ENCODE results near the gene ZDHHC14. TPM values are rescaled to one million over a fixed set of nuclear protein-coding genes. Genes with fewer than 3 reads are reported as not detected.
A peak's percentile ranks its signal among the peaks of the same experiment; 100 is the strongest.

Gene ZDHHC14
- total and polyA plus RNA-seq, 2 of the 8 experiments (the other 6 are each of a cell fraction or from before 2014, with no cell fraction given): 2.9 to 5.3 TPM

DNA sequence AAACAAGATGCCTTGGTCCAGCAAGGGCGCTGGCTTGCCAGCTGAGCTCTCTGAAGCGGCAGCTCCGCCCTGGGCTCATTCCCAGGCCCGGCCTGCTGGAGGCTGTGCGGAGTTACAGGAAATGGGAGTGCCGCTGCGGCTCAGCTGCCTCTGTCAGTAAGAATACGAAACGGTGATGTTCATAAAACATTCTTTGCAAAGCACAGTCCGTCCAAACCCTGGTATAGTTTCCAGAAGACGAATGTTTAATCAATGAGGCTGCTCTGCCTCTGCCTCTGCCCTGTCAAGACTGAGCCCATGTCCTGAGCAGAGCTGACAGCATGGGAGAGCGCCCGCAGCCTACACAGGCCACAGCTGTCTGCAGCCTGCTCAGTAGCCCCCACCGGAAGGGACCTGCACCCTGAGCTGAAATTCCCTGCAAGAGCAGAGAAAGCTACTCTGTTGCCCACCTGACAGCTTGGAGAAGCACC lies 288.8 kb downstream of the ZDHHC14 start:
- CTCF ChIA-PET (ENCODE audit: partially characterized antibody): interaction anchor here (0.6 to 4.2 kb wide), 32 partner anchors 10 to 394 kb away, joined by 3 to 32 read pairs (median 4); partner anchors contain the start of gene TMEM242
- Histone ChIP-seq H3K23ac (ENCODE audit: insufficient read length) (no peak overlapping the region), H3K4ac (replicated peaks; ENCODE audit: insufficient read length, low read depth, low read length) (peak overlapping the region; percentile 40), H2BK12ac (ENCODE audit: low read depth, low read length) (no peak overlapping the region; the same call in 1 of the 2 replicates), H4K8ac (ENCODE audit: extremely low read depth, insufficient read depth, low read length) (no peak overlapping the region), H3K27ac (ENCODE audit: low read depth, low read length) (no peak overlapping the region), H2BK120ac (replicated peaks; ENCODE audit: low read depth, low read length) (no peak overlapping the region), H2AK5ac (ENCODE audit: low read depth, low read length) (no peak overlapping the region), H4K20me1 (replicated peaks in 1 of 2; ENCODE audit: control insufficient read depth in 1 of 2, insufficient read depth in 2 of 2, low read length in 2 of 2) (no peaks in the 10 kb centered on the region), H3K9ac (replicated peaks in 1 of 4; ENCODE audit: extremely low read depth in 1 of 4, low read depth in 3 of 4, low read length in 3 of 4) (no peak overlapping the region), H3K14ac (ENCODE audit: insufficient read length) (no peak overlapping the region), H3K56ac (replicated peaks; ENCODE audit: insufficient read length, low read depth, low read length) (no peak overlapping the region), H3K23me2 (ENCODE audit: low read depth, low read length) (no peaks in the 10 kb centered on the region), H3K27me3 (replicated peaks in 1 of 4; ENCODE audit: control insufficient read depth in 3 of 4, extremely low read depth in 1 of 4, insufficient read depth in 3 of 4, low read length in 3 of 4) (no peaks in the 10 kb centered on the region; a peak in 1 of 7 replicates), H3K18ac (ENCODE audit: extremely low read depth, low read length) (peak overlapping the region; percentile 56; the same call in 1 of the 2 replicates), H3K4me2 (ENCODE audit: insufficient read depth in 1 of 2, low read depth in 2 of 2, low read length in 2 of 2) (peak overlapping the region; percentile 12 to 27; a peak in 1 of 4 replicates), H3K79me1 (ENCODE audit: low read depth, low read length) (no peaks in the 10 kb centered on the region), H3K79me2 (ENCODE audit: control insufficient read depth in 1 of 2, insufficient read depth in 2 of 2, low read length in 2 of 2) (no peaks in the 10 kb centered on the region), H2AFZ (ENCODE audit: low read length) (peak overlapping the region; percentile 73; the same call in 1 of the 2 replicates), H2BK15ac (ENCODE audit: low read length) (no peak overlapping the region), H3K4me3 (ENCODE audit: extremely low read depth in 1 of 4, insufficient read depth in 2 of 4, low read depth in 3 of 4, low read length in 4 of 4) (no peak overlapping the region), H3K36me3 (ENCODE audit: control insufficient read depth in 2 of 4, insufficient read depth in 4 of 4, low read length in 3 of 4) (no peaks in the 10 kb centered on the region), H3K4me1 (replicated peaks in 1 of 4; ENCODE audit: control insufficient read depth in 3 of 4, insufficient read depth in 4 of 4, low read length in 3 of 4) (peaks cover 3 to 14% (median 6%) of the 10 kb centered on the region in 4 experiments; a peak in 6 of 7 replicates), H4K5ac (ENCODE audit: insufficient read length, low read depth, low read length) (no peak overlapping the region), H4K91ac (replicated peaks; ENCODE audit: insufficient read length, low read length) (peak overlapping the region; percentile 33), H2BK20ac (ENCODE audit: low read length) (no peak overlapping the region; the same call in 1 of the 2 replicates), H3K9me3 (ENCODE audit: insufficient read depth in 2 of 2, low read depth in 1 of 2, low read length in 1 of 2) (no peaks in the 10 kb centered on the region), H2BK5ac (ENCODE audit: low read depth, low read length) (0 out of 2 replicates have a peak overlapping the region, but pooled peaks have one; percentile 12)
- POLR2A ChIA-PET (ENCODE audit: partially characterized antibody): interaction anchor here (0.6 to 3.4 kb wide), 3 partner anchors 13 to 346 kb away, joined by 3 to 10 read pairs (median 3); partner anchors contain the start of gene TMEM242
- FAIRE-seq (no peak), DNase-seq (ENCODE audit: low read depth in 1 of 2, low spot score in 2 of 2) (peak; percentile 15 to 70)
- 52% methylated on average over 14 of the region's 14 CpGs; no CpG with 5 or more reads in 1 of the 2 experiments for WGBS, 2 experiments (ENCODE audit: extremely low coverage in 1 of 2, insufficient coverage in 1 of 2, insufficient read length in 1 of 2, insufficient replicate concordance in 2 of 2, low coverage in 1 of 2, low lambda C conversion rate in 2 of 2, missing lambda C conversion rate in 1 of 2)
- TF ChIP-seq BACH1 (IDR thresholded peaks at IDR 0.05; ENCODE audit: low read length) (no peak), RNF2 (IDR thresholded peaks at IDR 0.05; ENCODE audit: borderline replicate concordance, low read depth, low read length, missing control alignments, poor library complexity, severe bottlenecking) (no peak), KDM1A (IDR thresholded peaks at IDR 0.05; ENCODE audit: borderline replicate concordance, low read length) (no peak), TAF7 (optimal IDR thresholded peaks at IDR 0.05; ENCODE audit: borderline replicate concordance, low read depth, low read length) (no peak), CHD1 (IDR thresholded peaks at IDR 0.05; ENCODE audit: low read depth, low read length) (no peak), POLR2A (IDR thresholded peaks at IDR 0.05; ENCODE audit: control extremely low read depth in 1 of 2, low read depth in 2 of 2, low read length in 2 of 2) (no peak), YY1 (IDR thresholded peaks at IDR 0.05; ENCODE audit: low read depth, low read length) (no peak), ASH2L (IDR thresholded peaks at IDR 0.05; ENCODE audit: low read length) (peak; percentile 31), TAF1 (IDR thresholded peaks at IDR 0.05; ENCODE audit: low read depth, low read length) (no peak), SIRT6 (IDR thresholded peaks at IDR 0.05; ENCODE audit: low read length) (no peak), RAD21 (IDR thresholded peaks at IDR 0.05 in 1 of 2, conservative IDR thresholded peaks at IDR 0.05 in 1 of 2; ENCODE audit: low read depth in 2 of 2, low read length in 2 of 2) (peak; percentile 23 to 50; a peak in 3 of 4 replicates)
